GM23338 (cell line): ENCODE data around the gene DESI2. TPM values are rescaled to one million over a fixed set of nuclear protein-coding genes. Genes with fewer than 3 reads are reported as not detected.
A peak's percentile ranks its signal among the peaks of the same experiment; 100 is the strongest.

Experiments used
- ATAC-seq: fragments of 200-7000 bp; cut with Tn5 transposase; 3 replicates; pipeline ENCODE4 v1.9.1; 2020
- DNase-seq: peaks from one replicate; pipeline ENCODE4 v3.0.0-alpha.2; 2015; ENCODE audit warnings: low spot score
- H2AFZ ChIP-seq: fragments of 200-600 bp; sonication (generic); 2 replicates; pipeline ENCODE4 v1.8.0; 2016; ENCODE audit warnings: antibody characterized with exemption, mild to moderate bottlenecking, moderate library complexity
- H3F3A ChIP-seq: fragments of 200-600 bp; sonication (generic); replicated peaks from 2 replicates; pipeline ENCODE4 v1.8.0; 2017; ENCODE audit warnings: antibody characterized with exemption, mixed run types, low read depth
- H3K27ac ChIP-seq: fragments of 200-600 bp; sonication (generic); 2 replicates; pipeline ENCODE4 v1.6.1; 2016; ENCODE audit warnings: low read depth
- H3K27me3 ChIP-seq: fragments of 200-600 bp; sonication (generic); 2 replicates; pipeline ENCODE4 v1.8.0; 2016; ENCODE audit warnings: mild to moderate bottlenecking, mixed run types, moderate library complexity; ENCODE audit not compliant: insufficient read depth
- H3K36me3 ChIP-seq: fragments of 200-600 bp; sonication (generic); 2 replicates; pipeline ENCODE4 v1.8.0; 2016; ENCODE audit warnings: mild to moderate bottlenecking; ENCODE audit not compliant: insufficient read depth
- H3K4me1 ChIP-seq: fragments of 200-600 bp; sonication (generic); 2 replicates; pipeline ENCODE4 v1.8.0; 2016; ENCODE audit warnings: mild to moderate bottlenecking, moderate library complexity; ENCODE audit not compliant: insufficient read depth
- H3K4me2 ChIP-seq: fragments of 200-600 bp; sonication (generic); 2 replicates; pipeline ENCODE4 v1.7.1; 2017; ENCODE audit warnings: mixed run types
- H3K4me3 ChIP-seq: fragments of 200-600 bp; sonication (generic); 2 replicates; pipeline ENCODE4 v1.6.1; 2016; ENCODE audit warnings: mixed run types
- H3K79me2 ChIP-seq: fragments of 200-600 bp; sonication (generic); replicated peaks from 2 replicates; pipeline ENCODE4 v1.8.0; 2017; ENCODE audit warnings: mild to moderate bottlenecking; ENCODE audit not compliant: insufficient read depth
- H3K9me2 ChIP-seq: fragments of 200-600 bp; sonication (generic); 2 replicates; pipeline ENCODE4 v1.8.0; 2017; ENCODE audit not compliant: insufficient read depth
- H4K20me1 ChIP-seq: fragments of 200-600 bp; sonication (generic); replicated peaks from 2 replicates; pipeline ENCODE4 v1.8.0; 2017; ENCODE audit warnings: mild to moderate bottlenecking; ENCODE audit not compliant: insufficient read depth
- H3K27ac Mint-ChIP-seq: 2 replicates; pipeline ENCODE4 v1.8.0; 2020; ENCODE audit warnings: inconsistent platforms, mild to moderate bottlenecking, moderate library complexity, mixed read lengths
- H3K27me3 Mint-ChIP-seq: 3 replicates; pipeline ENCODE4 v1.8.0; 2022; ENCODE audit warnings: low read depth, mild to moderate bottlenecking, moderate library complexity, mixed read lengths, inconsistent platforms; ENCODE audit not compliant: insufficient read depth, poor library complexity
- H3K36me3 Mint-ChIP-seq: 3 replicates; pipeline ENCODE4 v1.8.0; 2021; ENCODE audit warnings: low read depth, mild to moderate bottlenecking, inconsistent platforms, moderate library complexity, mixed read lengths
- H3K4me1 Mint-ChIP-seq: 3 replicates; pipeline ENCODE4 v1.8.0; 2020; ENCODE audit warnings: mild to moderate bottlenecking, inconsistent platforms, mixed read lengths
- H3K4me3 Mint-ChIP-seq: 3 replicates; pipeline ENCODE4 v1.8.0; 2021; ENCODE audit warnings: moderate library complexity, mild to moderate bottlenecking, inconsistent platforms, mixed read lengths
- H3K9me3 Mint-ChIP-seq: 3 replicates; pipeline ENCODE4 v1.8.0; 2020; ENCODE audit warnings: moderate library complexity, mild to moderate bottlenecking, inconsistent platforms, mixed read lengths
- CREB1 ChIP-seq: fragments of 250-450 bp; sonication (Bioruptor Pico); IDR thresholded peaks from 2 replicates; pipeline ENCODE4 v1.5.0; 2020; ENCODE audit warnings: low read depth, mild to moderate bottlenecking, moderate library complexity
- EZH2 ChIP-seq: fragments of 200-600 bp; sonication (generic); IDR thresholded peaks from one replicate; pipeline ENCODE4 v1.8.0; 2017; ENCODE audit warnings: antibody characterized with exemption, mild to moderate bottlenecking, low read depth; ENCODE audit not compliant: unreplicated experiment
- EZH2phosphoT487 ChIP-seq: fragments of 200-600 bp; sonication (generic); IDR thresholded peaks from one replicate; pipeline ENCODE4 v1.8.1; 2018; ENCODE audit warnings: antibody characterized with exemption; ENCODE audit not compliant: unreplicated experiment
- JUNB ChIP-seq: IDR thresholded peaks from one replicate; pipeline ENCODE4 v1.6.1; 2016; ENCODE audit warnings: antibody characterized with exemption; ENCODE audit not compliant: unreplicated experiment
- NANOG ChIP-seq: IDR thresholded peaks from 2 replicates; pipeline ENCODE4 v1.6.1; 2016; ENCODE audit warnings: antibody characterized with exemption, borderline replicate concordance
- POLR2AphosphoS5 ChIP-seq: IDR thresholded peaks from 2 replicates; pipeline ENCODE4 v1.6.1; 2016; ENCODE audit warnings: antibody characterized with exemption, low read depth
- STAT1 ChIP-seq: IDR thresholded peaks from one replicate; pipeline ENCODE4 v1.6.1; 2016; ENCODE audit warnings: antibody characterized with exemption; ENCODE audit not compliant: unreplicated experiment
- ZNF114 ChIP-seq: fragments of 250-450 bp; sonication (Bioruptor Pico); IDR thresholded peaks from 2 replicates; pipeline ENCODE4 v1.5.0; 2020; ENCODE audit warnings: mild to moderate bottlenecking, moderate library complexity
- ZNF331 ChIP-seq: fragments of 250-450 bp; sonication (Bioruptor Pico); IDR thresholded peaks from 2 replicates; pipeline ENCODE4 v1.5.0; 2020; ENCODE audit warnings: low read depth, mild to moderate bottlenecking, moderate library complexity
- polyA plus RNA-seq: library from polyadenylated mRNA; unstranded; fragments of >200 nt; fragmentation: Nextera tagmentation; extraction: Ambion mirVana; gene quantifications from 2 replicates; pipeline ENCODE4 v1.2.1, GENCODE V29; 2016
- total RNA-seq: library from RNA; depleted of rRNA; stranded (reverse); fragments of >200 nt; shearing (Covaris generic); gene quantifications from 2 replicates; pipeline ENCODE4 v1.2.3, GENCODE V29; 2014
- TF ChIP-seq, protein P1 (sequence below): IDR thresholded peaks from one replicate; pipeline ENCODE4 v1.6.1; 2018; ENCODE audit warnings: antibody characterized with exemption; ENCODE audit not compliant: unreplicated experiment
- TF ChIP-seq, protein P2 (sequence below): IDR thresholded peaks from 2 replicates; pipeline ENCODE4 v1.6.1; 2016; ENCODE audit warnings: antibody characterized with exemption
- TF ChIP-seq, protein P3 (sequence below): fragments of 250-450 bp; sonication (Bioruptor Pico); IDR thresholded peaks from 2 replicates; pipeline ENCODE4 v1.5.0; 2020; ENCODE audit warnings: mild to moderate bottlenecking, moderate library complexity
- TF ChIP-seq, protein P4 (sequence below), 2 experiments: fragments of 200-600 bp in 1 of 2; sonication (generic) in 1 of 2; conservative IDR thresholded peaks; 2 replicates each; pipeline versions ENCODE4 v1.5.1 to v1.6.1; 2016 to 2017; ENCODE audit warnings: antibody characterized with exemption in 2 of 2, low read depth in 2 of 2, mild to moderate bottlenecking in 2 of 2, moderate library complexity in 1 of 2

DESI2 gene
- total and polyA plus RNA-seq, 2 experiments from 2014 or later, result 145 TPM

DNA sequence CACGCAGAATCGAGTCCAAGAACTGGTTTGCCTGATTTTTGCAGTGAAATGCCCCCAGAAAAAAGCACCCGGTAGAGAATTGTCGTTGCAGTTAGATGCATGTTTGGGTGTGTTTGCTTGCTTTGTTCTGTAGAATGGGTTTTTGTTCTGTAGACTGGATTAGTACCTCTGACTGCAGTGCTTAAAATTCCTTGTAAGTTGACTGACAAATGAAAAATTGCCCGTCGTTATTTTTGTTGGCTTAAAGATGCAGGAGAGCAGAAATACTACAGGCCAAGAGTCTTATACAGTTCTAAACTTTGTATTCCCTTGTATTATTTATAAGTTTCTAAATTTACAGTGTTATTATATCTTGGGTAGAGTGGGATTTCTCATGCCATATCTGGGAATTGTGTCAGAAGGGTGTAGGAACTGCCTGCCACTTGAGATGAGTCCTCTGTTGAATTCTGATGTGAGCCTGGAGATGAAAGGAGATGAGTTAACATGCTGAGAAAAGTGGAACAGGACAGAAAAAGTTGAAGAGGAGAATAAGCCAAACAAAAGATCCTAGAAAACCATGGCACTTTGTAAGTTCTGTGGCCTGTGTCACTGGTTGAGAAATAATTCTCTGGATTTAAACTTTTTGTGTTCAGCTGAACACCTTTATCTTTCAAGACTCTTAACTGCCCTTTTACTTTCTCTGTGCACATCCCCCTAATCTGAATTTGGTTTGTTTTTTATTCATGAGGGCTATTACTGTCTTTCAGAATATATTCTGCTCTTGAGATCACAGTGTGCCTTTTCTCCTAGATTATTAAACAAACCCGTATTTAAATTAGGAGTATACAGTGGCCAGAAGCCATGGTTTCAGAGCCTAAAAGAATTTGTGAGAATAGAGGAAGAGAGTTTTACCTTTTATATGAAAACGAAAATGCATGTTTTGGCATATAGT, 1.4 kb downstream of the DESI2 start:
- Mint-ChIP-seq H3K4me3 (no peak overlapping the region), H3K36me3 (peaks cover 24% of the 10 kb centered on the region), H3K27ac (no peak overlapping the region), H3K9me3 (no peaks in the 10 kb centered on the region), H3K4me1 (peaks cover 45% of the 10 kb centered on the region), H3K27me3 (peaks cover 2% of the 10 kb centered on the region)
- TF ChIP-seq NANOG, result no peak
- TF ChIP-seq EZH2phosphoT487, result no peak
- no peak for TF ChIP-seq POLR2AphosphoS5
- TF ChIP-seq, protein P1, sequence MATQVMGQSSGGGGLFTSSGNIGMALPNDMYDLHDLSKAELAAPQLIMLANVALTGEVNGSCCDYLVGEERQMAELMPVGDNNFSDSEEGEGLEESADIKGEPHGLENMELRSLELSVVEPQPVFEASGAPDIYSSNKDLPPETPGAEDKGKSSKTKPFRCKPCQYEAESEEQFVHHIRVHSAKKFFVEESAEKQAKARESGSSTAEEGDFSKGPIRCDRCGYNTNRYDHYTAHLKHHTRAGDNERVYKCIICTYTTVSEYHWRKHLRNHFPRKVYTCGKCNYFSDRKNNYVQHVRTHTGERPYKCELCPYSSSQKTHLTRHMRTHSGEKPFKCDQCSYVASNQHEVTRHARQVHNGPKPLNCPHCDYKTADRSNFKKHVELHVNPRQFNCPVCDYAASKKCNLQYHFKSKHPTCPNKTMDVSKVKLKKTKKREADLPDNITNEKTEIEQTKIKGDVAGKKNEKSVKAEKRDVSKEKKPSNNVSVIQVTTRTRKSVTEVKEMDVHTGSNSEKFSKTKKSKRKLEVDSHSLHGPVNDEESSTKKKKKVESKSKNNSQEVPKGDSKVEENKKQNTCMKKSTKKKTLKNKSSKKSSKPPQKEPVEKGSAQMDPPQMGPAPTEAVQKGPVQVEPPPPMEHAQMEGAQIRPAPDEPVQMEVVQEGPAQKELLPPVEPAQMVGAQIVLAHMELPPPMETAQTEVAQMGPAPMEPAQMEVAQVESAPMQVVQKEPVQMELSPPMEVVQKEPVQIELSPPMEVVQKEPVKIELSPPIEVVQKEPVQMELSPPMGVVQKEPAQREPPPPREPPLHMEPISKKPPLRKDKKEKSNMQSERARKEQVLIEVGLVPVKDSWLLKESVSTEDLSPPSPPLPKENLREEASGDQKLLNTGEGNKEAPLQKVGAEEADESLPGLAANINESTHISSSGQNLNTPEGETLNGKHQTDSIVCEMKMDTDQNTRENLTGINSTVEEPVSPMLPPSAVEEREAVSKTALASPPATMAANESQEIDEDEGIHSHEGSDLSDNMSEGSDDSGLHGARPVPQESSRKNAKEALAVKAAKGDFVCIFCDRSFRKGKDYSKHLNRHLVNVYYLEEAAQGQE, result no peak
- no peak for TF ChIP-seq EZH2
- TF ChIP-seq, protein P2, sequence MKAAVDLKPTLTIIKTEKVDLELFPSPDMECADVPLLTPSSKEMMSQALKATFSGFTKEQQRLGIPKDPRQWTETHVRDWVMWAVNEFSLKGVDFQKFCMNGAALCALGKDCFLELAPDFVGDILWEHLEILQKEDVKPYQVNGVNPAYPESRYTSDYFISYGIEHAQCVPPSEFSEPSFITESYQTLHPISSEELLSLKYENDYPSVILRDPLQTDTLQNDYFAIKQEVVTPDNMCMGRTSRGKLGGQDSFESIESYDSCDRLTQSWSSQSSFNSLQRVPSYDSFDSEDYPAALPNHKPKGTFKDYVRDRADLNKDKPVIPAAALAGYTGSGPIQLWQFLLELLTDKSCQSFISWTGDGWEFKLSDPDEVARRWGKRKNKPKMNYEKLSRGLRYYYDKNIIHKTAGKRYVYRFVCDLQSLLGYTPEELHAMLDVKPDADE, result no peak
- no peak for TF ChIP-seq ZNF114 (CRISPR knock-in tag)
- no peak for TF ChIP-seq ZNF331
- TF ChIP-seq, protein P3, sequence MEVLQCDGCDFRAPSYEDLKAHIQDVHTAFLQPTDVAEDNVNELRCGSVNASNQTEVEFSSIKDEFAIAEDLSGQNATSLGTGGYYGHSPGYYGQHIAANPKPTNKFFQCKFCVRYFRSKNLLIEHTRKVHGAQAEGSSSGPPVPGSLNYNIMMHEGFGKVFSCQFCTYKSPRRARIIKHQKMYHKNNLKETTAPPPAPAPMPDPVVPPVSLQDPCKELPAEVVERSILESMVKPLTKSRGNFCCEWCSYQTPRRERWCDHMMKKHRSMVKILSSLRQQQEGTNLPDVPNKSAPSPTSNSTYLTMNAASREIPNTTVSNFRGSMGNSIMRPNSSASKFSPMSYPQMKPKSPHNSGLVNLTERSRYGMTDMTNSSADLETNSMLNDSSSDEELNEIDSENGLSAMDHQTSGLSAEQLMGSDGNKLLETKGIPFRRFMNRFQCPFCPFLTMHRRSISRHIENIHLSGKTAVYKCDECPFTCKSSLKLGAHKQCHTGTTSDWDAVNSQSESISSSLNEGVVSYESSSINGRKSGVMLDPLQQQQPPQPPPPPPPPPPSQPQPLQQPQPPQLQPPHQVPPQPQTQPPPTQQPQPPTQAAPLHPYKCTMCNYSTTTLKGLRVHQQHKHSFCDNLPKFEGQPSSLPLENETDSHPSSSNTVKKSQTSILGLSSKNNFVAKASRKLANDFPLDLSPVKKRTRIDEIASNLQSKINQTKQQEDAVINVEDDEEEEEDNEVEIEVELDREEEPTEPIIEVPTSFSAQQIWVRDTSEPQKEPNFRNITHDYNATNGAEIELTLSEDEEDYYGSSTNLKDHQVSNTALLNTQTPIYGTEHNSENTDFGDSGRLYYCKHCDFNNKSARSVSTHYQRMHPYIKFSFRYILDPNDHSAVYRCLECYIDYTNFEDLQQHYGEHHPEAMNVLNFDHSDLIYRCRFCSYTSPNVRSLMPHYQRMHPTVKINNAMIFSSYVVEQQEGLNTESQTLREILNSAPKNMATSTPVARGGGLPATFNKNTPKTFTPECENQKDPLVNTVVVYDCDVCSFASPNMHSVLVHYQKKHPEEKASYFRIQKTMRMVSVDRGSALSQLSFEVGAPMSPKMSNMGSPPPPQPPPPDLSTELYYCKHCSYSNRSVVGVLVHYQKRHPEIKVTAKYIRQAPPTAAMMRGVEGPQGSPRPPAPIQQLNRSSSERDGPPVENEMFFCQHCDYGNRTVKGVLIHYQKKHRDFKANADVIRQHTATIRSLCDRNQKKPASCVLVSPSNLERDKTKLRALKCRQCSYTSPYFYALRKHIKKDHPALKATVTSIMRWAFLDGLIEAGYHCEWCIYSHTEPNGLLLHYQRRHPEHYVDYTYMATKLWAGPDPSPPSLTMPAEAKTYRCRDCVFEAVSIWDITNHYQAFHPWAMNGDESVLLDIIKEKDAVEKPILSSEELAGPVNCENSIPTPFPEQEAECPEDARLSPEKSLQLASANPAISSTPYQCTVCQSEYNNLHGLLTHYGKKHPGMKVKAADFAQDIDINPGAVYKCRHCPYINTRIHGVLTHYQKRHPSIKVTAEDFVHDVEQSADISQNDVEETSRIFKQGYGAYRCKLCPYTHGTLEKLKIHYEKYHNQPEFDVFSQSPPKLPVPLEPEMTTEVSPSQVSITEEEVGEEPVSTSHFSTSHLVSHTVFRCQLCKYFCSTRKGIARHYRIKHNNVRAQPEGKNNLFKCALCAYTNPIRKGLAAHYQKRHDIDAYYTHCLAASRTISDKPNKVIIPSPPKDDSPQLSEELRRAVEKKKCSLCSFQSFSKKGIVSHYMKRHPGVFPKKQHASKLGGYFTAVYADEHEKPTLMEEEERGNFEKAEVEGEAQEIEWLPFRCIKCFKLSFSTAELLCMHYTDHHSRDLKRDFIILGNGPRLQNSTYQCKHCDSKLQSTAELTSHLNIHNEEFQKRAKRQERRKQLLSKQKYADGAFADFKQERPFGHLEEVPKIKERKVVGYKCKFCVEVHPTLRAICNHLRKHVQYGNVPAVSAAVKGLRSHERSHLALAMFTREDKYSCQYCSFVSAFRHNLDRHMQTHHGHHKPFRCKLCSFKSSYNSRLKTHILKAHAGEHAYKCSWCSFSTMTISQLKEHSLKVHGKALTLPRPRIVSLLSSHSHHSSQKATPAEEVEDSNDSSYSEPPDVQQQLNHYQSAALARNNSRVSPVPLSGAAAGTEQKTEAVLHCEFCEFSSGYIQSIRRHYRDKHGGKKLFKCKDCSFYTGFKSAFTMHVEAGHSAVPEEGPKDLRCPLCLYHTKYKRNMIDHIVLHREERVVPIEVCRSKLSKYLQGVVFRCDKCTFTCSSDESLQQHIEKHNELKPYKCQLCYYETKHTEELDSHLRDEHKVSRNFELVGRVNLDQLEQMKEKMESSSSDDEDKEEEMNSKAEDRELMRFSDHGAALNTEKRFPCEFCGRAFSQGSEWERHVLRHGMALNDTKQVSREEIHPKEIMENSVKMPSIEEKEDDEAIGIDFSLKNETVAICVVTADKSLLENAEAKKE (CRISPR knock-in tag), result no peak
- TF ChIP-seq CREB1, result no peak
- no peak for TF ChIP-seq JUNB
- TF ChIP-seq, protein P4, sequence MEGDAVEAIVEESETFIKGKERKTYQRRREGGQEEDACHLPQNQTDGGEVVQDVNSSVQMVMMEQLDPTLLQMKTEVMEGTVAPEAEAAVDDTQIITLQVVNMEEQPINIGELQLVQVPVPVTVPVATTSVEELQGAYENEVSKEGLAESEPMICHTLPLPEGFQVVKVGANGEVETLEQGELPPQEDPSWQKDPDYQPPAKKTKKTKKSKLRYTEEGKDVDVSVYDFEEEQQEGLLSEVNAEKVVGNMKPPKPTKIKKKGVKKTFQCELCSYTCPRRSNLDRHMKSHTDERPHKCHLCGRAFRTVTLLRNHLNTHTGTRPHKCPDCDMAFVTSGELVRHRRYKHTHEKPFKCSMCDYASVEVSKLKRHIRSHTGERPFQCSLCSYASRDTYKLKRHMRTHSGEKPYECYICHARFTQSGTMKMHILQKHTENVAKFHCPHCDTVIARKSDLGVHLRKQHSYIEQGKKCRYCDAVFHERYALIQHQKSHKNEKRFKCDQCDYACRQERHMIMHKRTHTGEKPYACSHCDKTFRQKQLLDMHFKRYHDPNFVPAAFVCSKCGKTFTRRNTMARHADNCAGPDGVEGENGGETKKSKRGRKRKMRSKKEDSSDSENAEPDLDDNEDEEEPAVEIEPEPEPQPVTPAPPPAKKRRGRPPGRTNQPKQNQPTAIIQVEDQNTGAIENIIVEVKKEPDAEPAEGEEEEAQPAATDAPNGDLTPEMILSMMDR (conservative IDR thresholded peaks at IDR 0.05; ENCODE audit: low read depth in 2 of 2), result no peak
- TF ChIP-seq STAT1, result no peak
- Histone ChIP-seq H3K4me3 (peak overlapping the region; percentile 97), H3K9me2 (peaks cover 7% of the 10 kb centered on the region; the same call in 1 of the 2 replicates), H4K20me1 (peaks cover 25% of the 10 kb centered on the region; the same call in 1 of the 2 replicates), H3K36me3 (peaks cover under 1% of the 10 kb centered on the region; the same call in 1 of the 2 replicates), H2AFZ (no peak overlapping the region), H3K27ac (peak overlapping the region; percentile 97), H3K79me2 (peaks cover 61% of the 10 kb centered on the region), H3F3A (no peaks in the 10 kb centered on the region), H3K4me2 (peak overlapping the region; percentile 77), H3K27me3 (no peaks in the 10 kb centered on the region), H3K4me1 (peaks cover 44% of the 10 kb centered on the region)
- ATAC-seq (no peak), DNase-seq (no peak)
